Measurements from ENCODE around the gene SLC8A1.

GRCh38 chr2:40396124-40396523 lies 55.8 kb downstream of the SLC8A1 start:
- TF ChIP-seq POLR2AphosphoS5 (IDR thresholded peaks at IDR 0.05; ENCODE audit: borderline replicate concordance, low read depth, low read length) (no peak), EZH2 (IDR thresholded peaks at IDR 0.05) (no peak), FOXP2 (optimal IDR thresholded peaks at IDR 0.05; ENCODE audit: control extremely low read depth, extremely low read length, insufficient read depth) (no peak)
